ENCODE results near the gene RNGTT. TPM values are rescaled to one million over a fixed set of nuclear protein-coding genes. Genes with fewer than 3 reads are reported as not detected.

The RNGTT gene
- total RNA-seq, 2 donors from 2014 or later: 7.5 to 11.3 TPM

DNA sequence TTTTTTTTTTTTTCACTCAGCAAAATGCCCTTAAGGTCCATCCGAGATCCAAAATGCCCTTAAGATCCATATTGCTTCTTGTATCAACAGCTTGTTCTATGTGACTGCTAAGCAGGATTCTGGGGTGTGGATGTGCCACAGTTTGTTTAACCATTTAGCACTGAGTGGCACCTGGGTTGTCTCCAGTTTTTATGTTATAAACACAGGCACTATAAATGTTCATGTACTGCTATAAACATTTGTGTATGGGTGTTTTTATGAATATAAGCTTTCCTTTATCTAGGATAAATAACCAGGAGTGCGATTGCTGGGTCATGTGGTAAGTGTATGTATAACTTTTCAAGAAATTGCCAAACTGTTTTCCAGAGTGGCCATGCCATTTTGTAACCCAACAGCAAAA lies 386.0 kb downstream of the RNGTT start:
- Histone ChIP-seq H3K4me1 (no peaks in the 10 kb centered on the region), H3K27ac (no peak overlapping the region), H3K27me3 (no peaks in the 10 kb centered on the region), H3K4me3 (no peak overlapping the region), H3K9me3 (peaks cover 0 to 13% of the 10 kb centered on the region in 2 donors), H3K36me3 (no peaks in the 10 kb centered on the region)
- DNase-seq (ENCODE audit: low spot score): no peak
- TF ChIP-seq, protein P1, sequence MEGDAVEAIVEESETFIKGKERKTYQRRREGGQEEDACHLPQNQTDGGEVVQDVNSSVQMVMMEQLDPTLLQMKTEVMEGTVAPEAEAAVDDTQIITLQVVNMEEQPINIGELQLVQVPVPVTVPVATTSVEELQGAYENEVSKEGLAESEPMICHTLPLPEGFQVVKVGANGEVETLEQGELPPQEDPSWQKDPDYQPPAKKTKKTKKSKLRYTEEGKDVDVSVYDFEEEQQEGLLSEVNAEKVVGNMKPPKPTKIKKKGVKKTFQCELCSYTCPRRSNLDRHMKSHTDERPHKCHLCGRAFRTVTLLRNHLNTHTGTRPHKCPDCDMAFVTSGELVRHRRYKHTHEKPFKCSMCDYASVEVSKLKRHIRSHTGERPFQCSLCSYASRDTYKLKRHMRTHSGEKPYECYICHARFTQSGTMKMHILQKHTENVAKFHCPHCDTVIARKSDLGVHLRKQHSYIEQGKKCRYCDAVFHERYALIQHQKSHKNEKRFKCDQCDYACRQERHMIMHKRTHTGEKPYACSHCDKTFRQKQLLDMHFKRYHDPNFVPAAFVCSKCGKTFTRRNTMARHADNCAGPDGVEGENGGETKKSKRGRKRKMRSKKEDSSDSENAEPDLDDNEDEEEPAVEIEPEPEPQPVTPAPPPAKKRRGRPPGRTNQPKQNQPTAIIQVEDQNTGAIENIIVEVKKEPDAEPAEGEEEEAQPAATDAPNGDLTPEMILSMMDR (IDR thresholded peaks at IDR 0.05): no peak

DNA sequence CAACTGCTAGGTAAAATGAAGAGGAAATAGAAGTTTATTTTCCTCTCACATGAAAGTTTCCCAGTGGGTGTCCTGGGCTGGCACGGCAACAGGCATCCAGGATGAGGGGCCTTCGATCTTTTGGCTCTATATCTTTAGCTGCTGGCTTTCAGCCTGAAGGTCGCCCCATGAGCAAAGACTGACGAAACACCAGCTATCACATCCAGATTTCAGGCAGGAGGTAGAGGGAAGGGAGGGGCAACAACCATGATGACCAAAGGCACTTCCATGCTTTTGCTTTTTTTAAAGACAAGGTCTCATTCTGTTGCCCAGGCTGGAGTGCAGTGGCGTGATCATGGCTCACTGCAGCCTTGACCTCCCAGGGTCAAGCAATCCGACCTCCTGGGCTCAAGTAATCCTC lies 387.9 kb downstream of the RNGTT start:
- H3K36me3 ChIP-seq: no peaks in the 10 kb centered on the region
- no peak overlapping the region for H3K27ac ChIP-seq
- H3K4me3 ChIP-seq: no peak overlapping the region
- no peak for DNase-seq (ENCODE audit: low spot score)
- H3K4me1 ChIP-seq: no peaks in the 10 kb centered on the region
- TF ChIP-seq, protein P1 (IDR thresholded peaks at IDR 0.05): no peak
- no peaks in the 10 kb centered on the region for H3K9me3 ChIP-seq
- no peaks in the 10 kb centered on the region for H3K27me3 ChIP-seq

DNA sequence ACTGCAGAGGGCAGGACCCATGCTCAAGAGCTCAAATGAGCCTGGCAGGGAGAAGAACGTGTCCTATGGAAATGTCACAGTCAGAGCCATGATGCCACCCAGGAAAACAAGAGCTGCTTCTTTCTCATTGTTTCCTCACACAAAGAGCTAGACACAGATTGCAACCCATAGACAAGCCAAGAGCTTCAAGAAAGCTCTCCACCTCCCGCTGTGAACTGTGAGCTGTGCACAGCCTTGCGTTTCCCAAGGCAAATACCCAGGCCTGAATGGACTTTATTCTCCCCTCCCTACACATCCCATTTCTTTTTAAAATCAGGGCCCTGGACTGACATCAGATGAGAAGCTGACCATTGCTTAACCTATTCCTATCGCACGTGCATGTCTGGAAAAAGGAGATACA lies 388.8 kb downstream of the RNGTT start:
- no peak for DNase-seq (ENCODE audit: low spot score)

DNA sequence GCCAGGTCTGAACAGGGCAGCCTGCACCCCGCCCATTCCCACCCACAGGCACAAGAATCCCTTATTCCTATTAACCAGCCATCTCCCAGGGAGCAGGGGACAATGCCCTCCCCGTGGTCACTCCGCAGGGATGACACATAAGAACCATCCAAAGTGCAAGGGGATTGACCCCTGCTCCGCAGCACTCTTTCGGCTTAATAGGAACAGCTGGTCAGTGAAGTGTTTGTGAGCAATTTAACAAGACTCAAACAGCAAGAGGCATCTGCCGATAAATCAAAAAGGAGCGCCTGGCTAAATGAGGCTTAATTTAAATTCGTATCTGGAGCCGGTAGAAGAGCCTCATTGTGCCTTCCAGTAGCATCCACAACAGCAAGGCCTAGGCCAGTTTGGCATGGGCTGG lies 389.4 kb downstream of the RNGTT start:
- Histone ChIP-seq H3K4me1 (no peaks in the 10 kb centered on the region), H3K27ac (no peak overlapping the region), H3K9me3 (no peaks in the 10 kb centered on the region), H3K36me3 (no peaks in the 10 kb centered on the region), H3K27me3 (no peaks in the 10 kb centered on the region), H3K4me3 (no peak overlapping the region)
- DNase-seq (ENCODE audit: low spot score): no peak
- TF ChIP-seq, protein P1 (IDR thresholded peaks at IDR 0.05): no peak

More for the DNA sequence above, 388.8 kb downstream of the RNGTT start:
- Histone ChIP-seq H3K4me1 (no peaks in the 10 kb centered on the region), H3K27me3 (no peaks in the 10 kb centered on the region), H3K27ac (no peak overlapping the region), H3K9me3 (no peaks in the 10 kb centered on the region), H3K36me3 (no peaks in the 10 kb centered on the region), H3K4me3 (no peak overlapping the region)
- TF ChIP-seq, protein P1 (IDR thresholded peaks at IDR 0.05): no peak

DNA sequence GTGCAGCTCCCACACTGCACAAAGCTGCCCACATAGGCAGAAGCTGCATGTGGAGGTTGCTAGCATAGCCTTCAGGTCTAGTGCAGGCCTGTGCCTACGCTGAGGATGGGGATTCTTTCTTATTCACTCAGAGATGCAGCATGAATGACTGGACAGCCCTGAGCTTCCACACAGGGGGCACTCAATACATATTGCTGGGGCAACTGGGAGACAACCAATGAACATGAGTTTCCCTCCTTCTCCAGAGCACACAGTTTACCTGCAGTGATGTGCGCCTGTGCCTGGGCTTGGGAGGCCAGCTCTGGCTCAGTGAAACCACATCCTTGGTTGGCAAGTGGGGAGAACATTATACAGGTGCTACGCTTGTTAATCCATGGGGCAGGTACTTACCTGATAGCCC lies 389.9 kb downstream of the RNGTT start:
- TF ChIP-seq, protein P1 (IDR thresholded peaks at IDR 0.05): no peak
- Histone ChIP-seq H3K36me3 (no peaks in the 10 kb centered on the region), H3K27me3 (no peaks in the 10 kb centered on the region), H3K27ac (no peak overlapping the region), H3K4me1 (no peaks in the 10 kb centered on the region), H3K9me3 (no peaks in the 10 kb centered on the region), H3K4me3 (no peak overlapping the region)
- DNase-seq (ENCODE audit: low spot score): no peak

DNA sequence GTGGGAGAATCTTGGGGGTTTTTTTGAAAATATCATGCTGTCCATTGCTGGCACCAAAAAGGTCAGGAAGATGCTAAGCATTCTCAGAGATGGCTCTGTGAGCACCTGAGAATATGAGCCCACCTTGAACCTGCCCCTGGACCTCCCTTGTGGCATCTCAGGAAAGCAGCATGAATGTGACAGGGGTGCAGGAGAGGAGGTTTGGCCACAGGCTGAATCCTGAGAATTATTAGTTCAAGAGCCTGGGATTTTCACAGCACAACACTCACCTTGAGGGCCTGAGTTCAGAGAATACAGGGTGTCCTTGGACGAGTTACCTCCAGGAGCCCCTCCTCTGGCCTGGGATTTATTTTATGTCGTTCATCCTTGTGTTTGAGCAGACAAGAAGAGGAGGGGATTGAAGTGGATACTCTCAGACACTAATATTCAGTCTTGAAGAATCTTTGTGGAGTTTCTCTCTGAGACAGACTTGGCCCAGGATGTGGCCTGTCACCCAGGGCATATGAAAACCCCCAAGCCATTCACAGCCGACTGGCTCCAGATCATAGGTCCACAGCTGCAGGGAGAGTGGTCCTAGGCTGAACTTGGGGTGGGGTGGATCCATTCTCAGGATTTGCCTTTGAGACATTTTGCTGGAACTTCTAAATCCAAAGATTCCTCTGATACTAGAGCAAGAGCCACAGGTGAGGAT lies 390.8 kb downstream of the RNGTT start:
- no peaks in the 10 kb centered on the region for H3K9me3 ChIP-seq
- H3K36me3 ChIP-seq: no peaks in the 10 kb centered on the region
- H3K27ac ChIP-seq: no peak overlapping the region
- no peak for DNase-seq (ENCODE audit: low spot score)
- no peaks in the 10 kb centered on the region for H3K4me1 ChIP-seq
- H3K27me3 ChIP-seq: no peaks in the 10 kb centered on the region
- TF ChIP-seq, protein P1 (IDR thresholded peaks at IDR 0.05): no peak
- no peak overlapping the region for H3K4me3 ChIP-seq
